Activated effector memory CD4-positive, alpha-beta T cell treated with anti-CD3 and anti-CD28 coated beads, Interleukin-2, amount 50 U/mL, for 16 hours (primary cell): ENCODE measurements around the gene DDX25.

Source experiments
- DNase-seq: peaks from one replicate; pipeline ENCODE4 v3.0.0-alpha.2; 2020

DDX25 gene

DNA sequence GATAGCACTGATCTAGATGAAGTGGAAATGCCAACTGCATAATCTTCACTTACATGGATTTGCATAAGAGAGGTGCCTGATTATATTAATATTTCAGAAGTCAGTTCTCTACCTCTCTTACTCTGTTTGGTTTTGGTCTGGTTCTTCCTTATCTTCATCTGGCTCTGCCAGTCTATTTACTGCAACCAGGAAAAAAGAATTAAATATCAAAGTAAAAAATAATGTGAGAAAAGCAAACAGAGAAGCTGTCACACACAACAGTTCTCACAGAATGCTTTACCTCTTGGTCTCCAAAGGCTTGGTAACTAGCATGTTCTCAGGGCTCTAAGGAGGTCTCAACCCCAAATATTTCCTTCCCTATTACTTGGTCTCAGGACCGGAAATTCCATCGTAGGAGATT lies 48.3 kb downstream of the DDX25 start:
- DNase-seq = no peak

DNA sequence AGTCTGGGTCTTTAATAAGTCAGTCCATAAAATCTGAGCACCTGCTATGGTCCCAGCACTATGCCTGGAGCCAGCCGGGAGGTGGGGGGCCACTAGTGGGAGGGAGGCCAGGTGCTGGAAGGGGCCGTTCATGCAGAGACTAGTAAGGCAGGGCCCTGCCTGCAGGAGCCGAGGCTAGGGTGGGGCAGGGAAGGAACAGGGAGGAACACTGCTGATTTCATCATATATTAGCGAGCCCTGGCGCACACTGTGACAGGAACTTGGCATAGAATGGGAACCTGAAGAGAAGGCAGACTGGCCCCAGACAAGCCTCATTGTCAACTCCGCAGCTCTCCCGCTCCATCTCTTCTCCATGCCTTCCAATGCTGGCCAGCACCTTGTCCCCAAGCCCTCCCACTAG lies 48.7 kb downstream of the DDX25 start:
- DNase-seq = no peak

DNA sequence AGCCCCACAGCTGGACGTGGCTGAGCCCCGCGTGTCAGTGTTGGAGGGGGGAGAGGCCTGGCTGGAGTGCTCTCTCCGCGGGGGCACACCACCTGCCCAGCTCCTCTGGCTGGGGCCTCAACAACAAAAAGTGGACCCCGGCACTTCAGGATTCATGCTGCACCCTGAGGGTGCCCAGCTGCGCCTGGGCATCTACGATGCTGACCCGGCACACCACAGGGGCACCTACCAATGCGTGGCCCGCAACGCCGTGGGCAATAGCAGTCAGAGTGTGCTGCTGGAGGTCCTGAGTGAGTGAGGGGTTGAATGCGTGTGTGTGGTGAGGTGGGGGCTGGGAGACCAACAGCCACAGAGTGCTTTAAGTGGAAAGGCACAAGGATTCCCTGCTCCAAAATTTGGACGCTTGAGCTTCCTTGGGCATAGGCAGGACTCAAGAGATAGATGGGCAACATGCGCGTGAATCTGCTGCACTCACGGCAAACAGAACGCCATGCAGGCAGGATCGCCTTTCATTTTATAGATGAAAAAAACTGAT lies 49.2 kb downstream of the DDX25 start:
- DNase-seq = no peak

DNA sequence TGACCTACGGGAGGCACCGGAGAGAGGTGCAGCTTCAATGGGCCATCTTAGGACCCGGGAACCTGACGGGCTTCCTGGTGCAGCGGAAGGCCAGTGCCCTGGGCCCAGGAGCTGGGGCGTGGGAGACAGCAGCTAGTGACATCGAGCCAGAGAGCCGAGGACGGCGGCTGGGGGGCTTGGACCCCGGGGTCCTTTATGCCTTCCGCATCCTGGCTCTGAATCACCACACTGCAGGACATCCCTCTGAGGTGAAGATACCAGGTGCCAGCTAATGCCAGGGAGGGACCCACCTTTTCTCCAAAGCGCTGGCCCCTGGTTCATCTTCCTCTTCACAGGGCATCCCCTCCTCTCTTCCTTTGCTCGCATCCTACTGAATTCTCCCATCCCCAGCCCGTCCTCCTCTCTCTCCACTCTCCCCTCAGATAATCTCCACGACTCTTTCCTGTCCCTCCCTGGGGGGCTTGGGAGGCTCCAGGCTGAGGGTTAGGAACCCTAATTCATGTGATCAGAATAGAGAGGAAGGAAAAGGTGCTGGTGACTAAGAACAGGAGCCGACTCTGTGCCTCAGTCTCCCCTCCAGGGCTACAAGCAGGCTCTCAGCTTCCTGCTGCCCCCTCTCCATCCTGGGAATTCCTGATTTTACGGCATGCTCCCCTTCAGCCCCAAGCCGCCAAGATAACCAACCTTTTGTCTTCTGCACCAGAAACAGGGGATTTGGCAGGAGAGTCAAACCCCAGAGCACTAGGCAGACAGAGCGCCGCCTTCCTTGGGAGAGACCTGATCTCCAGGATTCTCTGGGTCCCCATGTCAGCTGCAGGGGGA lies 50.0 kb downstream of the DDX25 start:
- DNase-seq = no peak

DNA sequence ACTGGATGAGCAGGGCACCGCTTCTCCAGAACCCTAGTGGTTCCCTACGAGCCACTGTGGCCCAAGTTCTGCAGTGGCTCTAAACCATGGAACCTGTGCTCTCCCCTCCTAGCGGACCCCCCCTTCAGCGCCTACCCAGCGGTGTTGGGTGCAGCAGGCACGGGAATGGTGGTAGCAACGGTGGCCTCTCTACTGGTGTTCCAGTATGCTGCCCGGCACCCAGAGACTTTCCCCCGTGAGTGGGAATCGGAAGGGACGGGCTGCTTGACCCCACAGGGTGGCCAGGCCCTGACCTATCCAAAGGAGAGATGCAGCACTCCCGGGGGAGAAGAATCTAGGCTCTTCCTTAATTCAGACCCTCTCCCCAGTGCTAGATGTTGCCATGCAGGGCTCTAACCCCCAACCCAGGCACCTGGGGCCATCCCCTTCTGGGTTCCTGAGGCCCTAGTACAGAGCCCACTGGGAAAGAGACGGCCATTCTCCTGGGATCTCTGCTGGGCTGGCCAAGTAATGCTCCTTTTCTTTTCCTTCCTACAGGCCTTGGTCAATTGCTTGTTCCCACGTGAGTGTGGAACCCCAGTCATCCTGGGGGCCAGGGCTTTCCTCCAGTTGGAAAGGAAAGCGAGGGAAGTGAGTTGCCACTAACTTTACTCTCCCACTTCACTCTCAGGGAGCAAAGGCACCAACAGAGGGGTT lies 50.8 kb downstream of the DDX25 start:
- no peak for DNase-seq

DNA sequence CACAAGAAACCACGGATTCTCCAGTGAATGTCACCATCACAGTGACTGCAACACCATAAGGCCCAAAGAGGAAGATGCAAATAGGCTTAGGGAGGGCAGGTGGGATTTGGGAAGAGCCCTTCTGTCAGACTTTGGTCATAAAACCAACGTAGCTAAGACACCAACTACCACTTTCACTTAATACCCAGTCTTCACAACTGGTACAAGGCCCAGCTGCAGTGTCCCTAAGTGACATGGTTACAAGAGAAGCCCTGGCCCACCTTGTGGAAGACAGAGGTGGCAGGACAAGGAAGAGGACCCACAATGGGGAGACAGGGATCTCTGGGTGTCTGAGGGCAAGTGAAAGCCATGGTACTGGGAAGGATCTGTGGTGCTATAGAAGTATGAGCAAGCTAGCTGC lies 51.5 kb downstream of the DDX25 start:
- no peak for DNase-seq

DNA sequence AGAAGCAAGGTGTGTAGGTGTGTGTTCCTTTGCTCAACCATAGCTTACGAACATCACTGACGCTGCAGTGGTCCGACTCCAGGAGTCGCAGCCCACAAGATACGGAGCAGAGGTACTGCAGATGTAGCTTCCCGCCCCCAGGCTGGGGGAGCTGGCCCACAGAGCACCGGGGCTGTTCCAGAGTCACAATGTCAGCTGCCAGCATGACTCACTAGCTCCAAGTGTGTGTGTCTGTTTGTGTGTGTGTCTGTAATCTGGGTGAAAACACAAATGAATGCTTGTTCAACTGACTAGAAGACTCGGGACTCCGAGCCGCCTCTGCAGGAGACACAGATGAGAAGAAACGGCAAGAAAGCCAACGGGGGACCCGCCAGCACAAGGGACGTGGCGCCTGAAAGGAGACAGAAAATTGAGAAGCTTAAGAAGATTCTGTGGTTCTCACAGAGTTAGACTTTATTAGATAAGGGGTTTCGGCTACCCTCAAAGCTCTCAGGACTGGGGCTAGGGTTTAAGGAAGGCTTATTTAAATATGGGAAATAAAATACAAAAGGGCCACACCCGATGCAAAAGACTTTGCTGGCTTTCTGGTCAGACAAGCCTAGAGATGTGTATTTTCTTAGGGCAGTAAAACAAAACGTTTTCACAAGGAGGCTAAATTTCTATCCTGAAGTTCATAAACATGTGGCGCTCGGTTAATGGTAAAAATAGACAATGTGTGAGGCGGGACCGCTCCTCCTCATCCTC lies 52.3 kb downstream of the DDX25 start:
- no peak for DNase-seq

DNA sequence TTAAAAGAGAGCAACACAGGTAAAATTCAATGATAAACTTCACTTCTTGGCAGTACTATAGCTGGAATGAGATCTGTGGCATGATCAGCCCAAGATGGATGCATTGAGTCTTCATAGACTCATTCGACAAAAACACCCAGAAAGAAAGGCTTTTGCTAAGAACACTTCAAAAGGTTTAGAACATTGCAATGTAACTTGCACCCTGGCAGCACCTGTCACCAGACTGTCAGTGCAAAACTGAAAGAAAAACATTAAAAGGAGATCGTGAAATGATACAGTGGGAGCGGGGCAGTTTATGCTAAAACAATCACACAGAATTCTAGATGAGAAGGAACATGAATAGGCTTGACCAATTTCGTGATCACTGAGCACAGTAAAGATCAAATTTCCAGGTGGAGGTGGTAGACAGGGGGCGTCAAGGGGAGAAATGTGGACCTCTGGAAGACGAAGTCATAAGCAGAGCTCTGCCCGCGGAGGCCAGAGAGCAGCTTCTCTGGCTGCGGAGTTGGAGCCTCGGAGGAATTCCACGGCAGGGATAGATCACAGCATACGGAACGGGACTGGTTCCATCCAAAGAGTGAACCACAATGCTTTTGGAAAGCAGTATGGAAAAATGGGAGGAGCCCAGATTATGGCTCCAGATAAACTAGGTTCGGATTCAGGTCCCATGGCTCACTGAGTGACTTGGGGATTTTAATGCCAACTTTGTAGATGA lies 53.5 kb downstream of the DDX25 start:
- DNase-seq = no peak

DNA sequence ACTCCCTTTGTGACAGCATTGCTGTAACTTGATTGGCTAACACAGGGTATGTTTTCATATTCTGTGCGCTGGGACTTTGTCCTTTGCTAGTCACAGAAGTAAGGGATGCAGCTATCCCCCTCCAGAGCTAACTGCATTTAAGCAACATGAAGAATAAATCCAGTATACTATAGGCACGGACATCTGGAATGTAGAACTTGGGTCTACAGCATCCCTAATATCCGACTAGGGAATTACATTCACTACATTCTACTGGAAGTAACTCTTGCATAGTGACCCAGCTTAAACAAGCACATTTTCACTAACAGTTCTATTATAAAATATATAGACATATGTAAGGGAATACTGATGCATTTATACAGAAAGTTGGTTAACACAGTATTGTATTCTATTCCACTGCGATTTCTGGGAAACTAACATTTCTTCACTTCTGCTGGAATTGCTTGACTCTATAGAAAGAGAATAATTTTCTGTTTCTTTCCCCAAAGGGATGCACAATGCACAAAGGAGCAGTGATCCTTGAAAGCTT lies 54.6 kb downstream of the DDX25 start:
- no peak for DNase-seq

DNA sequence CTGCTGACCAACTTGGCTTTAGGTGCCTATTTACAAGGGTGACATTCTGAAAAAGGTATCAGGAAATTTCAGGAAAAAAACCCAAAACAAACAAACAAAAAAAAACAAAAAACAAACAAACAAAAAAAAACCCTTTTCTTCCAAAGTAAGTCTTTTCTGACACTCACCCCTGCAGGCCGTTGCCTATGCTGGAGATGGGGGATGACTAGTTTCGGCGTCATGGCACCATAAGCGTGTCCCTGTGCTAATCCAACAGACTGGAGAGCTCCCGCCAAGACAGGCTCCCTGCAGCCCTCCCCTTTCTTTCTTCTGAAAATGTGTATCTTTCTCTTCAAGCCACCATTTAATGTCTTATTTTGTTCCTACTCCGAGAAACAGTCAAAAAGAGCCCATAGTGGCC lies 55.2 kb downstream of the DDX25 start:
- no peak for DNase-seq

DNA sequence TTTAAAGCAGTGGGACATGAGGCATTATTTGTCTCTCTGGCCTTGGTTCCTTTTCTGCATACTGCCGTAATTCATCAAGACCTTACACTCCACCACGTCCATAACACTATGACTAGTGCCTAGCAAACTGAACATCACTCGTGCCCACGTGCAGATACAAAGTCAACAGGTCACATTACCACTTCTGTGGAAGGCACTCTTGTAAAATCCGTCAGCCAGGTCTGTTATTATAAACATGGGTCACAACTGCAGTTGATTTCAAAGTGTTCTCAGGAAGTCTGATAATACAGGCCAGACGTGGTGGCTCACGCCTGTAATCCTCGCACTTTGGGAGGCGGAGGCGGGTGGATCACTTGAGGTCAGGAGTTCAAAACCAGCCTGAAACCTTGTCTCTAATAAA lies 55.6 kb downstream of the DDX25 start:
- no peak for DNase-seq

DNA sequence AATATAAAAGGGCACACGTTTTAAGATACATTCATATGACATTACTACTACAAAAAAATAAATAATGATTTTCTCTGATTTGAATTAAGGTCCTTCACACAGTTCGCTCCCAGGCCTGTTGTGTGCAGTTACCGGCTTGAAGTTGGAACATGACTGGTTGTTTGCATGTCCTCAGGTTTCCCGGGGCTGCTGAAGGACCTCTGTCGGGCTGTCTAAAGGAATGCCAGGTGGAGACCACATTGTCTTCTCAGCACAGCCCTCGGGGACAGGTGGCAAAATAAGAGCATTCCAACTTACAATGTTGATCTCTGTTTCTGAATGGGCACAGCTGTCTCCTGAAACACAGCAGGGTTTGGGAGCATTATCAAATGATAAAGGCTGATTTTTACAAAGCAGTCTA lies 56.5 kb downstream of the DDX25 start:
- DNase-seq = no peak

DNA sequence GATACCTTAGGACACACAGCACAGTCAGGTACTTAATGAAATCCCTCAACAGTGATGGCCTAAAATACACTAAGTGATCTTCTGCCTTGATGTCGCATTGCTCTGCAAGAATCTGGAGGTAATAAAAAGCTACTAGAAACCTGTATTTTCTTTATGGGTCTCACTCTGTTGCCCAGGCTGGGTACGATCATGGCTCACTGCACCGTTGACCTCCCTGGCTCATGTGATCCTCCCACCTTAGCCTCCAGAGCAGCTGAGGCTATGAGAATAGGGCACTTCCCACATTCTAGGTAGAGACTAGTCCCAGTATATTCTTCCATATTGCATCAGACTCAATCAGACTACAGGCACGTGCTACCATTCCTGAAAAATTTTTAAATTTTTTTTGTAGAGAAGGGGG lies 63.2 kb downstream of the DDX25 start:
- no peak for DNase-seq

DNA sequence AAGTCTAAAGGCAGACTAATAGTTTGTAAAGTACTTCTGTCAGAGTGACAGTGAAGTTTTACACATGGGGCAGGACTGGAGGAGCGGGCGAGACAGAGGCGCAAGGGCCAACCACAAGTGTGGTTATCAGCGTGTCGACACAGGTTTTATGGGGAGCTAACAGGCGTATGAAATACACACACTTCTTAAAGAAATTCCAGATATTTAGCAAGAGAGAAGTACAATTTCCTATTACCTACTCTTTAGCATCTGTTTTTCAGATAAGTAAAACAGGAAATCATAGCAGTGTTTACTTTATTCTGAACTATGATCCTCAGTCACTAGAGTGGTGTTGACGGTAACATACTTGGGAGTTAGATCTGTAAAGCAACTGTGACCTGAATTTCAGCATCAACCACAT lies 64.0 kb downstream of the DDX25 start:
- no peak for DNase-seq

DNA sequence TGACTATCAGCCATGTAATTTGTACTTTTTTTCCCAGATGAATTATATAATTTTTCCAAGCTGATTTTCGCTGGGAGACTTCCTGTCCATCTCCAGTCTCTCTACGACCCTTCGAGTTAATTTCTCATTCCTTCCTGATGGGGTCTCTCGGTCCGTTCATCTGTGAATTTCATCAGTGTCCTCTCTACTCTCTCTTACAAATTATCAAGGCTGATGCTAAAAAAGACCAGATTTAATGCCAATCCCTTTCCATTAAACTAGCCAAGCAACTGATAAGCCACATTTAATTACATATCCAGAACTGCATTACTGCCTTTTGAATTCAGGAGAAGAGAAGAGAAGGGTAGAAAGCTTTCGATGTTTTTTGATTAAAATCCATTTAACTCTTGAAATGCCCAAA lies 67.3 kb downstream of the DDX25 start:
- DNase-seq = no peak

DNA sequence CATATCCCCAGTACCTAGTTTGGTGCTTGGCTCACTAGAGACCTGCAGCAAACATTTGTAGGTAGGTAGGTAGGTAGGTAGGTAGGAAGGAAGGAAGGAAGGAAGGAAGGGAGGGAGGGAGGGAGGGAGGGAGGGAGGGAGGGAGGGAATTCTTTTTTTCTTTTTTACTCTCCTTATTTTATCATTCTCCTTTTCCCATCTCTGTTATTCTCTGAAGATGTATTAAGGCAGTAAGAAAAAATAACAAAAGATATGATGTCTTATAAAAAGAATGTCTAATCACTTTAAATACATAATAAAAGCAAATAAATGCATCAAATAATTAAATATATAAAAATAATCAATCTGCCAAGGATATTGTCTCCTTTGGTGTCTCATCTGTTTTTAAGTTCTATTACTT lies 70.0 kb downstream of the DDX25 start:
- no peak for DNase-seq

DNA sequence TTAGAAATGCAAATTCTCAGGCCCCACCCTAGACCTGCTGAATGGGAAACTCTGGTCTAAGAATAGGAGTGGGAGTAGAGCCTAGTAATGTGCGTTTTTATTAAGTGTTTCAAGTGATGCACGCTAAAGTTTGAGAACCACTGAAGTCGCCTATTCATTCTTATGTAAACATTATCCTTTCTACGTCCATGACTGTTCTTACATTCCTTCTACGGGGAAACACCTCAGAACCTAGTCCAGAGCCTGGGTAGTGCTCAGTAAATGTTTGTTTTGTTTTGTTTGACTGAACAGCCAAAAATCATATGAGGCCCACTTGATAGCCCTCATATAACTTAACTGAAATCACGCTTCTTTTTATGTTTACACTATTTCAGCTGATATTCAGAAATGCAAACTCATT lies 71.3 kb downstream of the DDX25 start:
- no peak for DNase-seq

DNA sequence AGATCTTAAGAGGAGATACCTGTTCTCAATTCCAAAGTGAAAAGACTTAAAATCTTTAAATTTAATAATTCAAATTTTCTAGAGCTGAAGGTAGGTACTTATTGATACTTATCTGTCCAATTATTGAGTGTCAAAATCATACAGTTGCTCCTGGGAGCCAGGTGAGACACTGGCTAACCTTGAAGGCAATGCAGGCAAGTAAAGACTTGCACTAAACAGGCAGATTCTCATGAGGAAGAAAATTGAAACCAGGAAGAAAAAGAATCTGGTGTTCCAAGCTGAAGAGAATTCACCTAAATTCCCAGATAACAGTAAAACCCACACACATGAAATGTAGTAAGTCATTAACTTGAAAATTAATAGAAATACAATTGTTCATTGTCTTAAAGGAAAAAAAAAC lies 71.8 kb downstream of the DDX25 start:
- no peak for DNase-seq

DNA sequence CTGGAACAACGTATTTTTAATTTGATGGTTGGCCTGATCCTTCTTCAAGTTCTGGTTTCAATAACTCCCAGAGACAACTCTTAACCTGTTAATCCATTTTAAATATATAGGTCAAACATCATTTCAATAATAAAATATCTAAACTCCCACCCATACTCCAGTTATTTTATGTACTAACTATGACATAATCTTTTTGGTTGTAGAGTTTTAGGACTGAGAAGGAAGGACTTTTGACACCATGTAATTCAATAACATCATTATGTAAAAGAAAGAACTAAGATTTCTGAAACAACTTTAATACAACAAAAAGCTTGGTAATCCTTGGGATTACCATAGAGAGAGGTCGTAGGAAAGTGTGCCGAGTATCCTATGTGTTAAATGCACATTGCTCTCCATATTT lies 73.0 kb downstream of the DDX25 start:
- no peak for DNase-seq

DNA sequence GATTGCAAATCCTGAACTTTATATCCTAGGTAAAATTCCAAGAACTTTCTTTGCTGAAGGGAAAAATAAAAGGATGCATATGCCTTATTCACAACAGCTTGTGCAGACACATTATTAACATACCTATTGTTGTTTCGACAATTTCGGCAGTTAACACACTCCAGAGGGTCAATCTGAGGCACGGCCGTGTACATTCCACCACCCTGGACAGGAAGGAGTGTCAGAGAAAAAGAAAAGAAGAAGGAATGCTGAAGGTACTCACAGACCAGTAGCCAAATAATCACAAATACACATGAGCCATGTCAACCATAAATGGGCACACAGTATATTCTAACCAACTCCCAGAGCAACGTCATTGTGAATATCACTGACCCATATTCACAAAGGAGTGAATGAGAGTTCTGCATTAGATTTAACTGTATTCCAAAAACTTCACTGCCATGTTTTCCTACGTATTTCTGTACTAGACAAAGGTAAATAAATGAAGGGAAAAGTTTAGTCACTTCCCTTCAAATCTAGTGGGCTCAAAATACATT lies 73.9 kb downstream of the DDX25 start:
- DNase-seq = no peak
